HEK293 (cell line): ENCODE measurements around the gene WTIP.

Experiments
- CTCF ChIA-PET: fragments of 350-600 bp; formaldehyde crosslinking; extraction: SDS; loops from one replicate; lab custom pipeline; 2021; ENCODE audit warnings: antibody characterized with exemption; lab: Yijun Ruan, JAX
- POLR2A ChIA-PET: fragments of 300-600 bp; formaldehyde crosslinking; extraction: SDS; loops from one replicate; lab custom pipeline; 2020; ENCODE audit warnings: antibody characterized with exemption, inconsistent platforms; lab: Yijun Ruan, JAX
- H3K27ac ChIP-seq: fragments of 200-500 bp; sonication (Bioruptor generic); 2 replicates; pipeline ENCODE4 v1.5.1; 2014; ENCODE audit warnings: low read depth, low read length, control low read depth, inconsistent platforms; ENCODE audit errors: extremely low read depth
- H3K36me3 ChIP-seq, 2 experiments: fragments of 200-500 bp in 1 of 2; sonication (Bioruptor generic) in 1 of 2; 1 replicate in 1 of 2; 2 replicates in 1 of 2; pipeline ENCODE4 v1.5.1; 2014 to 2017; ENCODE audit warnings: inconsistent platforms in 2 of 2, low read length in 2 of 2; ENCODE audit not compliant: control insufficient read depth in 2 of 2, insufficient read depth in 1 of 2
- H3K4me1 ChIP-seq: fragments of 200-500 bp; sonication (Bioruptor generic); 2 replicates; pipeline ENCODE4 v1.5.1; 2014; ENCODE audit warnings: mild to moderate bottlenecking, low read length, inconsistent platforms; ENCODE audit not compliant: control insufficient read depth, insufficient read depth
- H3K4me3 ChIP-seq: 2 replicates; pipeline ENCODE4 v1.5.1; 2011; ENCODE audit warnings: low read depth, mild to moderate bottlenecking, control low read depth, low read length, moderate library complexity
- H3K9me3 ChIP-seq: fragments of 200-500 bp; sonication (Bioruptor generic); 2 replicates; pipeline ENCODE4 v1.5.1; 2014; ENCODE audit warnings: low read depth, low read length, inconsistent platforms; ENCODE audit not compliant: control insufficient read depth, insufficient read depth
- CTCF ChIP-seq: fragments of 450-650 bp; formaldehyde crosslinking; IDR thresholded peaks from 2 replicates; pipeline ENCODE4 v1.5.1; 2016; ENCODE audit warnings: missing biosample characterization, missing genetic modification characterization
- FEZF1 ChIP-seq: fragments of 450-650 bp; formaldehyde crosslinking; IDR thresholded peaks from 2 replicates; pipeline ENCODE4 v1.5.1; 2016; ENCODE audit warnings: missing biosample characterization, missing genetic modification characterization
- KLF1 ChIP-seq: fragments of 450-650 bp; formaldehyde crosslinking; IDR thresholded peaks from 2 replicates; pipeline ENCODE4 v1.5.1; 2016; ENCODE audit warnings: missing biosample characterization, missing genetic modification characterization
- KLF8 ChIP-seq: fragments of 450-650 bp; formaldehyde crosslinking; IDR thresholded peaks from 2 replicates; pipeline ENCODE4 v1.5.1; 2016; ENCODE audit warnings: missing biosample characterization, missing genetic modification characterization
- OSR2 ChIP-seq: fragments of 450-650 bp; formaldehyde crosslinking; IDR thresholded peaks from 2 replicates; pipeline ENCODE4 v1.5.1; 2016; ENCODE audit warnings: missing biosample characterization, missing genetic modification characterization
- PATZ1 ChIP-seq: fragments of 450-650 bp; formaldehyde crosslinking; IDR thresholded peaks from 2 replicates; pipeline ENCODE4 v1.5.1; 2016; ENCODE audit warnings: missing biosample characterization, missing genetic modification characterization
- PRDM1 ChIP-seq: fragments of 450-650 bp; formaldehyde crosslinking; IDR thresholded peaks from 2 replicates; pipeline ENCODE4; 2016; ENCODE audit warnings: missing biosample characterization, missing genetic modification characterization
- SCRT2 ChIP-seq: fragments of 450-650 bp; formaldehyde crosslinking; IDR thresholded peaks from 2 replicates; pipeline ENCODE4 v1.5.1; 2016; ENCODE audit warnings: missing biosample characterization, missing genetic modification characterization
- ZBTB17 ChIP-seq: fragments of 450-650 bp; formaldehyde crosslinking; IDR thresholded peaks from 2 replicates; pipeline ENCODE4 v1.5.1; 2016; ENCODE audit warnings: missing biosample characterization, missing genetic modification characterization
- ZBTB26 ChIP-seq: fragments of 450-650 bp; formaldehyde crosslinking; optimal IDR thresholded peaks from 2 replicates; pipeline ENCODE3; 2016; ENCODE audit warnings: missing biosample characterization, mild to moderate bottlenecking, missing genetic modification characterization
- ZBTB7A ChIP-seq: fragments of 450-650 bp; formaldehyde crosslinking; IDR thresholded peaks from 2 replicates; pipeline ENCODE4 v1.5.1; 2016; ENCODE audit warnings: low read depth, missing biosample characterization, missing genetic modification characterization
- ZNF133 ChIP-seq: fragments of 450-650 bp; formaldehyde crosslinking; IDR thresholded peaks from 2 replicates; pipeline ENCODE4 v1.5.1; 2016; ENCODE audit warnings: missing biosample characterization, missing genetic modification characterization
- ZNF140 ChIP-seq: fragments of 450-650 bp; formaldehyde crosslinking; IDR thresholded peaks from 2 replicates; pipeline ENCODE4 v1.5.1; 2016; ENCODE audit warnings: missing biosample characterization, missing genetic modification characterization
- ZNF148 ChIP-seq: fragments of 450-650 bp; formaldehyde crosslinking; IDR thresholded peaks from 2 replicates; pipeline ENCODE4 v1.5.0; 2017; ENCODE audit warnings: missing biosample characterization, missing genetic modification characterization, borderline replicate concordance
- ZNF157 ChIP-seq: fragments of 450-650 bp; formaldehyde crosslinking; IDR thresholded peaks from 2 replicates; pipeline ENCODE4 v1.5.1; 2016; ENCODE audit warnings: missing biosample characterization, missing genetic modification characterization
- ZNF174 ChIP-seq: fragments of 450-650 bp; formaldehyde crosslinking; IDR thresholded peaks from 2 replicates; pipeline ENCODE4 v1.5.0; 2017; ENCODE audit warnings: missing biosample characterization, mild to moderate bottlenecking, missing genetic modification characterization
- ZNF19 ChIP-seq: fragments of 450-650 bp; formaldehyde crosslinking; IDR thresholded peaks from 2 replicates; pipeline ENCODE4; 2016; ENCODE audit warnings: missing biosample characterization, missing genetic modification characterization, low read depth
- ZNF391 ChIP-seq: fragments of 450-650 bp; formaldehyde crosslinking; IDR thresholded peaks from 2 replicates; pipeline ENCODE4 v1.5.1; 2016; ENCODE audit warnings: low read depth, missing biosample characterization, missing genetic modification characterization, borderline replicate concordance
- ZNF394 ChIP-seq: fragments of 450-650 bp; formaldehyde crosslinking; IDR thresholded peaks from 2 replicates; pipeline ENCODE4 v1.5.1; 2016; ENCODE audit warnings: missing biosample characterization, missing genetic modification characterization, mild to moderate bottlenecking, moderate library complexity, borderline replicate concordance
- ZNF398 ChIP-seq: fragments of 450-650 bp; formaldehyde crosslinking; IDR thresholded peaks from 2 replicates; pipeline ENCODE4 v1.5.1; 2017; ENCODE audit warnings: missing biosample characterization, missing genetic modification characterization
- ZNF488 ChIP-seq: fragments of 450-650 bp; formaldehyde crosslinking; IDR thresholded peaks from 2 replicates; pipeline ENCODE4 v1.5.1; 2016; ENCODE audit warnings: missing biosample characterization, missing genetic modification characterization
- ZNF600 ChIP-seq: fragments of 450-650 bp; formaldehyde crosslinking; IDR thresholded peaks from 2 replicates; pipeline ENCODE4 v1.5.1; 2016; ENCODE audit warnings: missing biosample characterization, missing genetic modification characterization
- ZNF837 ChIP-seq: fragments of 450-650 bp; formaldehyde crosslinking; IDR thresholded peaks from 2 replicates; pipeline ENCODE4 v1.5.1; 2016; ENCODE audit warnings: missing biosample characterization, missing genetic modification characterization
- ZSCAN23 ChIP-seq: fragments of 450-650 bp; formaldehyde crosslinking; IDR thresholded peaks from 2 replicates; pipeline ENCODE4 v1.5.1; 2016; ENCODE audit warnings: missing biosample characterization, missing genetic modification characterization
- ZSCAN4 ChIP-seq: fragments of 450-650 bp; formaldehyde crosslinking; IDR thresholded peaks from 2 replicates; pipeline ENCODE4 v1.5.1; 2017; ENCODE audit warnings: missing biosample characterization, missing genetic modification characterization

Gene WTIP

GRCh38 chr19:34480971-34481841, at the start of gene WTIP:
WTIP (plus strand) TSS chr19:34481758; CDS start chr19:34481975, 217 bp downstream.
- H3K4me3 ChIP-seq: peak within 1 kb of the TSS; percentile 48
- no peaks in the 10 kb centered on the region; a peak in 1 of 3 replicates for H3K36me3 ChIP-seq
- peak within 1 kb of the TSS; percentile 82; the same call in 1 of the 2 replicates for H3K27ac ChIP-seq
- H3K4me1 ChIP-seq: peaks cover 10% of the 10 kb centered on the region; the same call in 1 of the 2 replicates
- H3K9me3 ChIP-seq: no peaks in the 10 kb centered on the region
- CTCF ChIA-PET: interaction anchor here (1.2 to 2.0 kb wide), 2 partner anchors 10 to 17 kb away, joined by 4 to 10 read pairs; no protein-coding TSS in a partner anchor
- POLR2A ChIA-PET: interaction anchor here (0.6 to 2.1 kb wide), 6 partner anchors 8 to 309 kb away, joined by 3 to 6 read pairs (median 3); partner anchors contain the start of genes GPI, LSM14A and UBA2
- TF ChIP-seq ZNF19 (tag by site-specific recombination) (no peak), SCRT2 (tag by site-specific recombination) (no peak), ZNF391 (tag by site-specific recombination) (no peak), PRDM1 (tag by site-specific recombination) (no peak), ZNF174 (tag by site-specific recombination) (no peak), ZNF837 (tag by site-specific recombination) (no peak), KLF8 (tag by site-specific recombination) (peak; percentile 65; the same call in 1 of the 2 replicates), ZNF133 (tag by site-specific recombination) (no peak), FEZF1 (no peak), ZSCAN23 (tag by site-specific recombination) (no peak), KLF1 (tag by site-specific recombination) (peak; percentile 59), ZNF394 (tag by site-specific recombination) (no peak), ZNF148 (tag by site-specific recombination) (peak; percentile 49; the same call in 1 of the 2 replicates), ZBTB7A (tag by site-specific recombination) (no peak), ZBTB26 (peak; percentile 67), ZNF140 (tag by site-specific recombination) (no peak), ZBTB17 (peak; percentile 30; the same call in 1 of the 2 replicates), ZNF600 (tag by site-specific recombination) (peak; percentile 92), ZSCAN4 (tag by site-specific recombination) (no peak), OSR2 (tag by site-specific recombination) (peak; percentile 47; the same call in 1 of the 2 replicates), ZNF157 (tag by site-specific recombination) (no peak), CTCF (tag by site-specific recombination) (no peak), PATZ1 (tag by site-specific recombination) (peak; percentile 58), ZNF398 (tag by site-specific recombination) (peak; percentile 92), ZNF488 (tag by site-specific recombination) (no peak)
